Stimulated activated CD8-positive, alpha-beta memory T cell treated with anti-CD3 and anti-CD28 coated beads, Interleukin-7, amount 100 ng/mL, for 24 hours (primary cell): ENCODE results near the gene PHIP.
"Not testable (repeated sequence)": the region's sequence is repeated elsewhere in the genome, so short reads cannot be mapped to it uniquely, and the experiment has no call there.

ENCODE experiments used
- DNase-seq: peaks from one replicate; pipeline ENCODE4 v3.0.0-alpha.2; 2020; ENCODE audit warnings: low read depth

The PHIP gene

GRCh38 chr6:79078075-79078969 lies at the start of gene PHIP:
Gene PHIP (minus strand): TSS chr6:79078254. CDS start chr6:79078068, 186 bp downstream.
- peak; percentile 73 for DNase-seq

GRCh38 chr6:79127660-79128059 lies 49.6 kb upstream of the PHIP start:
- DNase-seq, result no peak

GRCh38 chr6:79119217-79119616 lies 41.2 kb upstream of the PHIP start:
- DNase-seq, result no peak

GRCh38 chr6:79117752-79118151 lies 39.7 kb upstream of the PHIP start:
- DNase-seq, result no peak

GRCh38 chr6:79115553-79116182 lies 37.6 kb upstream of the PHIP start:
- no peak for DNase-seq

- no peak for DNase-seq
Observed at GRCh38 chr6:79111549-79111948, 33.5 kb upstream of the PHIP start.

- no peak for DNase-seq
Observed at GRCh38 chr6:79101164-79101563, 23.1 kb upstream of the PHIP start.

- no peak for DNase-seq
Observed at GRCh38 chr6:79100304-79100703, 22.2 kb upstream of the PHIP start.

- DNase-seq, result no peak
Observed at GRCh38 chr6:79094938-79095337, 16.9 kb upstream of the PHIP start.

GRCh38 chr6:79091801-79092200 lies 13.7 kb upstream of the PHIP start:
- not testable (repeated sequence) for DNase-seq

- DNase-seq, result no peak
Observed at GRCh38 chr6:79089552-79090404, 11.7 kb upstream of the PHIP start.

GRCh38 chr6:79084693-79085092 lies 6.6 kb upstream of the PHIP start:
- DNase-seq, result no peak

- no peak for DNase-seq
Observed at GRCh38 chr6:79082304-79082703, 4.2 kb upstream of the PHIP start.

- DNase-seq, result no peak
Observed at GRCh38 chr6:79081663-79082062, 3.6 kb upstream of the PHIP start.

GRCh38 chr6:79079561-79080041 lies 1.5 kb upstream of the PHIP start:
- DNase-seq, result no peak

GRCh38 chr6:79077715-79078074 lies 359 bp downstream of the PHIP start:
- DNase-seq, result no peak

- peak; percentile 72 for DNase-seq
Observed at GRCh38 chr6:79076782-79077641, 1.0 kb downstream of the PHIP start.

GRCh38 chr6:79076160-79076559 lies 1.9 kb downstream of the PHIP start:
- DNase-seq, result no peak

GRCh38 chr6:79073888-79074287 lies 4.2 kb downstream of the PHIP start:
- DNase-seq, result no peak

- no peak for DNase-seq
Observed at GRCh38 chr6:79072640-79073181, 5.3 kb downstream of the PHIP start.

GRCh38 chr6:79071547-79071946 lies 6.5 kb downstream of the PHIP start:
- DNase-seq, result no peak
